Spleen (tissue), 11 donors: ENCODE measurements around the gene TEX29. TPM values are rescaled to one million over a fixed set of nuclear protein-coding genes. Genes with fewer than 3 reads are reported as not detected.

Experiments
- DNase-seq: peaks from one replicate; pipeline ENCODE4 v3.0.0-alpha.2; 2020
- H3K27ac ChIP-seq, 8 donors: fragments of 200-600 bp; sonication (generic) in 7 of 8; 1 replicate in 4 of 8; 2 replicates in 4 of 8; pipeline versions ENCODE4 v1.5.0 to v1.8.0; 2016 to 2021; ENCODE audit warnings: inconsistent platforms in 4 of 8, mild to moderate bottlenecking in 4 of 8, moderate library complexity in 1 of 8
- H3K27me3 ChIP-seq, 7 donors: fragments of 200-600 bp; sonication (generic) in 6 of 7; replicated peaks in 1 of 7; 1 replicate in 4 of 7; 2 replicates in 3 of 7; pipeline versions ENCODE4 v1.5.0 to v1.8.0; 2016 to 2021; ENCODE audit warnings: inconsistent platforms in 3 of 7, mild to moderate bottlenecking in 1 of 7
- H3K36me3 ChIP-seq, 6 donors: fragments of 200-600 bp; sonication (generic) in 5 of 6; 1 replicate in 4 of 6; 2 replicates in 2 of 6; pipeline versions ENCODE4 v1.5.0 to v1.8.0; 2016 to 2021; ENCODE audit warnings: inconsistent platforms in 2 of 6
- H3K4me1 ChIP-seq, 6 donors: fragments of 200-600 bp; sonication (generic) in 5 of 6; 1 replicate in 3 of 6; 2 replicates in 3 of 6; pipeline versions ENCODE4 v1.5.0 to v1.8.0; 2016 to 2021; ENCODE audit warnings: inconsistent platforms in 3 of 6
- H3K4me3 ChIP-seq, 8 donors: fragments of 200-600 bp; sonication (generic) in 7 of 8; 1 replicate in 4 of 8; 2 replicates in 4 of 8; pipeline versions ENCODE4 v1.5.0 to v1.8.0; 2016 to 2021; ENCODE audit warnings: inconsistent platforms in 4 of 8, mild to moderate bottlenecking in 4 of 8, moderate library complexity in 2 of 8
- H3K9me3 ChIP-seq, 8 donors: fragments of 200-600 bp; sonication (generic) in 7 of 8; 1 replicate in 4 of 8; 2 replicates in 4 of 8; pipeline versions ENCODE4 v1.5.0 to v1.8.0; 2016 to 2021; ENCODE audit warnings: inconsistent platforms in 4 of 8
- POLR2A ChIP-seq, 3 donors: fragments of 450-650 bp; IDR thresholded peaks; one replicate each; pipeline ENCODE4 v1.5.1; 2017; ENCODE audit warnings: antibody characterized with exemption in 3 of 3, mild to moderate bottlenecking in 1 of 3
- POLR2AphosphoS5 ChIP-seq, 3 donors: sonication (generic); formaldehyde crosslinking; IDR thresholded peaks; one replicate each; pipeline ENCODE4 v1.5.1; 2017; ENCODE audit warnings: antibody characterized with exemption in 3 of 3
- WGBS, 5 donors: extraction: QIAGEN DNeasy Blood & Tissue Kit in 3 of 5; methylation state at CpG; one replicate each; pipeline versions ENCODE4 v1.1.5 to v1.1.7; 2013 to 2018; 5-methylcytosine and 5-hydroxymethylcytosine counted together
- intact Hi-C: fragments of 100-400 bp; cut with DNase I; formaldehyde crosslinking; loops from one replicate; pipeline ENCODE4 v1.15.0; 2023; ENCODE audit warnings: low total_unique reads
- polyA plus RNA-seq, 3 donors: library from polyadenylated mRNA; stranded (reverse); fragments of 200-250 nt; gene quantifications; one replicate each; pipeline ENCODE4 v1.2.1, GENCODE V29; 2013
- total RNA-seq, 7 donors: library from RNA; depleted of rRNA in 3 of 7; stranded (reverse); fragments of >200 nt in 3 of 7; fragmentation: NEBNext Ultra II Directional in 4 of 7; extraction: Animal tissue kit (Norgen Biotek cat#: 25700) in 4 of 7; gene quantifications; one replicate each; pipeline versions ENCODE4 v1.1.0 to v1.2.1, GENCODE V29; 2016 to 2021
- TF ChIP-seq, protein P1 (sequence below), 11 experiments: fragments of 200-600 bp in 7 of 11; fragments of 450-650 bp in 4 of 11; sonication (generic) in 4 of 11; IDR thresholded peaks in 8 of 11; conservative IDR thresholded peaks in 3 of 11; 1 replicate in 7 of 11; 2 replicates in 4 of 11; pipeline versions ENCODE4 v1.4.0 to v1.8.0; 2016 to 2021; ENCODE audit warnings: antibody characterized with exemption in 11 of 11, inconsistent platforms in 4 of 11, mild to moderate bottlenecking in 1 of 11
- donor health status: healthy with polysubstance abuse.
- donor health status: DM: no; HTN: no; CAD: no; lungs with moderate emphysema.
- donor health status: DM: no; HTN: no; CAD: no.
- donor health status: Bipolar disorder and iron deficiency.
- donor health status: healthy.
- donor health status: DM: no; HTN: no; CAD: no.
- donor health status: DM: yes; HTN: yes; CAD: no.

Gene TEX29
- total and polyA plus RNA-seq, 10 donors = 0.54 to 1.7 (median 0.70) TPM; not detected in 4

- Histone ChIP-seq H3K36me3 (peaks cover 0 to 26% (median 0%) of the 10 kb centered on the region in 6 donors), H3K9me3 (peaks cover 0 to 7% (median 0%) of the 10 kb centered on the region in 8 donors), H3K27me3 (no peaks in the 10 kb centered on the region), H3K4me3 (no peak overlapping the region), H3K4me1 (no peaks in the 10 kb centered on the region), H3K27ac (no peak overlapping the region)
- no peak for TF ChIP-seq POLR2AphosphoS5 (IDR thresholded peaks at IDR 0.05)
- TF ChIP-seq POLR2A (IDR thresholded peaks at IDR 0.05) = no peak
- TF ChIP-seq, protein P1, sequence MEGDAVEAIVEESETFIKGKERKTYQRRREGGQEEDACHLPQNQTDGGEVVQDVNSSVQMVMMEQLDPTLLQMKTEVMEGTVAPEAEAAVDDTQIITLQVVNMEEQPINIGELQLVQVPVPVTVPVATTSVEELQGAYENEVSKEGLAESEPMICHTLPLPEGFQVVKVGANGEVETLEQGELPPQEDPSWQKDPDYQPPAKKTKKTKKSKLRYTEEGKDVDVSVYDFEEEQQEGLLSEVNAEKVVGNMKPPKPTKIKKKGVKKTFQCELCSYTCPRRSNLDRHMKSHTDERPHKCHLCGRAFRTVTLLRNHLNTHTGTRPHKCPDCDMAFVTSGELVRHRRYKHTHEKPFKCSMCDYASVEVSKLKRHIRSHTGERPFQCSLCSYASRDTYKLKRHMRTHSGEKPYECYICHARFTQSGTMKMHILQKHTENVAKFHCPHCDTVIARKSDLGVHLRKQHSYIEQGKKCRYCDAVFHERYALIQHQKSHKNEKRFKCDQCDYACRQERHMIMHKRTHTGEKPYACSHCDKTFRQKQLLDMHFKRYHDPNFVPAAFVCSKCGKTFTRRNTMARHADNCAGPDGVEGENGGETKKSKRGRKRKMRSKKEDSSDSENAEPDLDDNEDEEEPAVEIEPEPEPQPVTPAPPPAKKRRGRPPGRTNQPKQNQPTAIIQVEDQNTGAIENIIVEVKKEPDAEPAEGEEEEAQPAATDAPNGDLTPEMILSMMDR (IDR thresholded peaks at IDR 0.05 in 8 of 11, conservative IDR thresholded peaks at IDR 0.05 in 3 of 11) = no peak
- intact Hi-C loops = no loop called here
- DNase-seq = no peak
- WGBS, 5 donors = 73 to 95% (median 87%) methylated on average over 11 of the region's 11 CpGs
These were observed 18.4 kb downstream of the TEX29 start for GRCh38 chr13:111338841-111339240.

- no peaks in the 10 kb centered on the region for H3K27me3 ChIP-seq
- WGBS, 5 donors = 89 to 95% (median 93%) methylated on average over 28 to 29 of the region's 29 CpGs
- no peaks in the 10 kb centered on the region for H3K4me1 ChIP-seq
- H3K4me3 ChIP-seq = no peak overlapping the region
- intact Hi-C loops = no loop called here
- TF ChIP-seq POLR2AphosphoS5 (IDR thresholded peaks at IDR 0.05) = no peak
- TF ChIP-seq, protein P1 (IDR thresholded peaks at IDR 0.05 in 8 of 11, conservative IDR thresholded peaks at IDR 0.05 in 3 of 11) = no peak
- no peak for TF ChIP-seq POLR2A (IDR thresholded peaks at IDR 0.05)
- no peak for DNase-seq
- H3K27ac ChIP-seq = no peak overlapping the region
- H3K9me3 ChIP-seq = peaks cover 0 to 6% (median 0%) of the 10 kb centered on the region in 8 donors
- H3K36me3 ChIP-seq = peaks cover 0 to 31% (median 0%) of the 10 kb centered on the region in 6 donors
These were observed 19.1 kb downstream of the TEX29 start for GRCh38 chr13:111339366-111340143.

GRCh38 chr13:111341886-111342285 is 21.4 kb downstream of the TEX29 start:
- Histone ChIP-seq H3K27me3 (no peaks in the 10 kb centered on the region), H3K36me3 (peaks cover 0 to 36% (median 0%) of the 10 kb centered on the region in 6 donors), H3K4me1 (no peaks in the 10 kb centered on the region), H3K9me3 (peaks cover 0 to 6% (median 0%) of the 10 kb centered on the region in 8 donors), H3K27ac (no peak overlapping the region), H3K4me3 (no peak overlapping the region)
- intact Hi-C loops = no loop called here
- no peak for DNase-seq
- 74 to 95% (median 88%) methylated on average over 5 of the region's 5 CpGs for WGBS, 5 donors
- no peak for TF ChIP-seq POLR2A (IDR thresholded peaks at IDR 0.05)
- TF ChIP-seq POLR2AphosphoS5 (IDR thresholded peaks at IDR 0.05) = no peak
- TF ChIP-seq, protein P1 (IDR thresholded peaks at IDR 0.05 in 8 of 11, conservative IDR thresholded peaks at IDR 0.05 in 3 of 11) = no peak

DNA sequence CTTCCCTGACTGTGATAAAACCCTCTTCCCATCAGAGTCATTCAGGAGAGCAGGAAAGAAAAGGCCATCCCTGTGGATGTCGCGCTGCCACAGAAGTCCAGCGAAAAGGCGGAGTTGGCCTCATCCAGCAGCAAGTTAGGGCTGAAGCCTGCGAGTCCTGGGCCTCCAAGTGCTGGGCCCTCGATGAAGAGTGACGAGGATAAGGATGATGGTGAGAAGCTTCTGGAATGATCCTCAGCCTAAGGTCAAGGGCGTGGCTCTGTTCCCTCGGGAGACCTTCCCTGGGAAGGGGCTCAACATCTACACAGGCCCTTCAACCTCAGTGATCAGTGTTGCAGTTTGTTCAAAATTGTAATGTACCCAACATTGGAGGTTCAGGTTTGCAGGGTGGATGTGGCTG is 22.3 kb downstream of the TEX29 start:
- WGBS, 5 donors = 91 to 97% (median 95%) methylated on average over 8 to 9 of the region's 9 CpGs
- DNase-seq = no peak

More for the DNA sequence above, 22.3 kb downstream of the TEX29 start:
- intact Hi-C loops = no loop called here
- Histone ChIP-seq H3K4me1 (no peaks in the 10 kb centered on the region), H3K27me3 (no peaks in the 10 kb centered on the region), H3K4me3 (no peak overlapping the region), H3K27ac (no peak overlapping the region), H3K36me3 (peaks cover 0 to 27% (median 0%) of the 10 kb centered on the region in 6 donors), H3K9me3 (peaks cover 0 to 6% (median 0%) of the 10 kb centered on the region in 8 donors)
- no peak for TF ChIP-seq POLR2AphosphoS5 (IDR thresholded peaks at IDR 0.05)
- TF ChIP-seq, protein P1 (IDR thresholded peaks at IDR 0.05 in 8 of 11, conservative IDR thresholded peaks at IDR 0.05 in 3 of 11) = no peak
- no peak for TF ChIP-seq POLR2A (IDR thresholded peaks at IDR 0.05)
